NCI-H2171 (cell line): ENCODE measurements around the gene STX18.
"Not testable (repeated sequence)": the region's sequence is repeated elsewhere in the genome, so short reads cannot be mapped to it uniquely, and the experiment has no call there.

Source experiments
- DNase-seq: peaks from one replicate; lab custom pipeline; 2025; lab: John Stamatoyannopoulos, UW

STX18 gene

GRCh38 chr4:4479366-4479765 lies 62.5 kb downstream of the STX18 start:
- no peak for DNase-seq

GRCh38 chr4:4477796-4478195 lies 64.1 kb downstream of the STX18 start:
- DNase-seq: no peak

GRCh38 chr4:4477391-4477790 lies 64.5 kb downstream of the STX18 start:
- no peak for DNase-seq

GRCh38 chr4:4474476-4474875 lies 67.4 kb downstream of the STX18 start:
- no peak for DNase-seq

- no peak for DNase-seq
Observed at GRCh38 chr4:4472344-4472958, 69.4 kb downstream of the STX18 start.

DNA sequence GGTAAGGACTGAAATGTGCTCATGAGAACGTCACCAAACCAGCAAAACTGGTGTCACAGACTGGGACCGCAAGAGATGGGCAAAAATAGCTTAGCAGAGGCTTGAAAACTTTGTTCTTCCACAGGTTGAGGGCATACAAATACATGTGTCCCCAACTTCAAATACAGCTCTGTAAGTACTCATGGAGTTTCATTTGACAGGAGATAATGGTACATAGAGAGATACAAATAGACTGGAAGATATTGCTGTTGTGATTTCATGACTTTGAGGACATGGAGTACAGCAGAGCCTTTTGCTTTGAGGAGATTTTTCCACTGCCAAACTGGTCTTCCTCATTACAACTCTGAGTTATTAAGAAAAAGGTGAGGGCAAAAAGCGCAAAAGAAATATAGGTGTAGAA lies 70.7 kb downstream of the STX18 start:
- no peak for DNase-seq

GRCh38 chr4:4470208-4470607 lies 71.6 kb downstream of the STX18 start:
- no peak for DNase-seq

- DNase-seq: not testable (repeated sequence)
Observed at GRCh38 chr4:4465238-4465637, 76.6 kb downstream of the STX18 start.

DNA sequence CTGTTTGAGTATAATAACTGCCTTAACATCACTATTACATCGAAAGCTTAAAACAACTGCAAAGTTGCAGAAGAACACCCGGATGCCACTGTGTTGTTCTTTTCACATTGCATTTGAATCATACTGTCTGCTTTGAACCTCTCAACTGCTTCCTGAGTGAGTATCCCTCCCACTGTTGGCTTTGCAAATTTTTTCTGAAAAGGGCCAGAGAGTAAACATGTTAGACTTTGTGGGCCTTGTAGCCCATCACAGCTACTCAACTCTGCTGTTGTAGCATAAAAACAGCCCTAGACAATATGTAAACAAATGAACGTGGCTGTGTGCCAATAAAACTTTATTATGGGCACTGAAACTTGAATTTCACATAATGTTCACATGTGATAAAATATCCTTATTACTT lies 78.9 kb downstream of the STX18 start:
- no peak for DNase-seq

DNA sequence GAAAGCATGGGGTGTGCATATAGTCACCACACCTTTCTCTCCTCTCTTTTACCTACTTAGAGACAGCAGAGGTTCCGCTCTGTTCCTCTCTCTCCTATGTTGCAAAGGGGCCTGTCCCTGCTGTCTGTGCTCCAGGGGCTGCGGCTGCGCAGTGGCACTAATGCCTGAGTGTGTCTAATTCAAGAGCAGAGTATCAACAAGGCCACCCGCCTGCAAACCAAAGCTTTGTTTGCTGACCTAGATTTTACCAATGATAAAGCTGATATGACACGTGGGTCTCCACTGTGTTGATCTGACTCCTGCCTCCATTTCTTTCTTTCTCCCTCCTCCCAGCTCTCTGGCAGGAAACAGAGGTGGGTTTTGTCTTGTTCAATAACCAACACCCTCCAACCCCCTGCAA lies 80.0 kb downstream of the STX18 start:
- DNase-seq: no peak

GRCh38 chr4:4461178-4461577 lies 80.7 kb downstream of the STX18 start:
- DNase-seq: no peak

GRCh38 chr4:4460759-4461158 lies 81.1 kb downstream of the STX18 start:
- DNase-seq: no peak

GRCh38 chr4:4459181-4459580 lies 82.7 kb downstream of the STX18 start:
- no peak for DNase-seq

- no peak for DNase-seq
Observed at GRCh38 chr4:4457803-4458553, 83.9 kb downstream of the STX18 start.

DNA sequence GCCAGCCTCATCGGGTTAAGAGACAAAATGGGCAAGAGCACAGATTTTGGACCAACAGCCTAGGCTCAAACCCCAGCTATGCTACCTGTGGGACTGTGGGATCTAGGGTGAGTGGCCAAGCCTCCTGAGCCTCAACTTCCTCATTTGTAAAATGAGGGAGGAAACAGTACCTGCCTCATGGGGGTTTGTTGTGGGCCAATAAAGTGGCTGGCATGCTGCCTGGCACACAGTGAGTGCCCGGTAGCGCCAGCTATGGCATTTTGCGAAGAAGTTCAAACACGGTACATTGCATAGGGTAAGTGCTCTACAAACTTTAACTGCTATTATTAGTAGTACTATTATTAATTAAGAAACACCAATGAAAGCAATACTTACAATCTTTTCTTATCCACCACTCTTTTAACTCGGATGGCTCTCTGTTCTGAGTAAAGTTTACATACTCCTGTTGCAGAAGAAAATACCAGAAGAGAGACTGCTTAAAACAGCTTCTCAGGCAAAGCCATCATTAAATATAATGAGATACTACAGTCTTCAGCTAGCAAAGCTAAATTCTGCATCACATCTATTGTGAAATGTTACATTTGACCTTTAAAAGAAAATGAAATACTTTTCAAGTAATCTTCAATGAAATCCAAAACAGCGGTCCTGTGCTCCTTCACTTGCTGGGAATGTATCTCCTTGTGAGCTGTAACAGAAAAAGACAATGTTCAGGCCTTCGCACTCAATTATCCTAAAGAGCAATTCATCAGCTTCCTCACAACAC lies 84.9 kb downstream of the STX18 start:
- DNase-seq: no peak

- DNase-seq: no peak
Observed at GRCh38 chr4:4456351-4456750, 85.5 kb downstream of the STX18 start.

DNA sequence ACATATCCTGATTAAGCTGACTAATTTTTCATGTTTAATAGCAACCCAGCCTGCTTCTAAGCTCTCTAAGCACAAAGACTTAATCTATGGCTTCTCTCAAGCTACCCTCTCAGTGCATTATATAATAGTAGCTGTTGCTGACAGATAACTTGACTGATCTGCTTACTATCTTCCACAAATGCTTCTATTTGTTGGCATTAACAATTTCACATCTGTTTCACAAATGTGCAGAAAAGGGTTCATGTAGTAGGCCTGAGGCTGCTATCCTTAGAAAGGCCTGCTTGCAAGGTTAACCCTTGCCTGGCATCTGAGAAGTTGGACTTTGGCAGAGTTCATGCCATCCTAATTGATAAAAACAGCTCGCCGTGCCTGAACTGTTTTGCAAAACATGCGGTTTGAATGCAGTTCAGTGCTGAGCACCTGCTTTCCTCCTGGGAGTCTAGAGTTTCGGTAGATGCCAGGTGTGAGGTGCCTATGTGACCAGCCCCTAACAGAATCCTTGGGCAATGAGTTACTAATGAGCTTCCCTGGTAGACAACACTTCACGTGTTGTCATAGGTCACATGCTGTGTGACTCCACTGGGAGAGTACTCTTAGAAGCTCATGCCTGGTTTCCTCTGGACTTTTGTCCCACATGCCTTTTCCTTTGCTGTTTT lies 86.5 kb downstream of the STX18 start:
- DNase-seq: no peak

- no peak for DNase-seq
Observed at GRCh38 chr4:4446434-4446833, 95.4 kb downstream of the STX18 start.

GRCh38 chr4:4443821-4444220 lies 98.0 kb downstream of the STX18 start:
- DNase-seq: no peak

DNA sequence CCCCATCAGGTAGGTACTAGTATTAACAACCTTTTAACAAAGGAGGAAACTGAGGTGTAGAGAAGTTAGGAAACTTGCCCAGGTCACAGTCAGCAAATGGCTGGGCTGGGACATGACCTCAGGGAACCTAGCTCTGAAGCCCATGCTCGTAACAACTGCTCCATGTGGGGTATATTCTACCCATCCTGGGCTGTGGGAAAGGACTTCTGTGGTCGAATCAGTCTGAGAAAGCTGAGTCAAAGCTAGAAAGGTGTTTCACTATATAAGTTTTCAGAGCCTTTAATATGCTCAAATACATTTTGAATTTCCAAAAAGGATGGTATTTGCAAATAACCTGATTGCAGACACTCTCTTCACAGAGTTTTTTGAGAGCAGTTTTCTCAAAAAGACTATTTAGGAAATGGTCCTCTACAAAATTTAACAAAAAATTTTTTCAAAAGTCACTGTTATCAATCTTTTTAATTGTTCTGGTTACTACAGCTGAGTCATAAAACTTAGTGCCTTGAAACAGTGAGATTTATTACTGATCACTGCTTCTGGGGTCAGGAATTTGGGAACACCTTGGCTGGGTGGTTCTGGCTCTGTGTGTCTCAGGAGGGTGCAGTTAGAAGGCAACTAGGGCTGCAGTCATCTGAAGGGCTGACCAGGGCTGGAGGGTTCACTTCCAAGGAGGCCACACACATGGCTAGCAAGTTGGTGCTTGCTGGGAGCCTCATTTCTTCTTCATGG lies 101.4 kb downstream of the STX18 start:
- DNase-seq: no peak

DNA sequence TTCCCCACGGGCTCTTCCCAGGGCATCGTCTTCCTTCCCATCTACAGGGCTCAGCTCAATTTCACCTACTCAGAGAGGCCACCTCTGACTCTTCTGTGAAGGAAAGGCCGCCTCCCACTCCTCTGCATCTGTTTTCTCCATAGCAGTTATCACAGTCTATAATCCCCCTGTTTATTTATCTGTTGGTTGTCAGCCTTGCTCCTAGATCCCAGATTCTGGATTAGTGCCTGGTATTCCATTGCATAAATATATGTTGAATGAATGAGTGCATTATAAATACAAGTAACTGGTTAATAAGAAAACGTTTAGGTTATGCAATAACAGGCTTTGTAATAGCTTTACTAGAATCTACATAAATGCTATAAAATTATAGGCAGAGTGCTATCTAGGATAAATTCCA lies 102.1 kb downstream of the STX18 start:
- DNase-seq: no peak

GRCh38 chr4:4438891-4439290 lies 103.0 kb downstream of the STX18 start:
- DNase-seq: no peak
